NCI-H2107 treated with DMSO at 0.1 percent for 48 hours (cell line): Measurements from ENCODE around the gene NUB1.

Experiments
- DNase-seq: peaks from one replicate; lab custom pipeline; 2025; ENCODE audit not compliant: unreplicated experiment; lab: John Stamatoyannopoulos, UW

NUB1 gene

DNA sequence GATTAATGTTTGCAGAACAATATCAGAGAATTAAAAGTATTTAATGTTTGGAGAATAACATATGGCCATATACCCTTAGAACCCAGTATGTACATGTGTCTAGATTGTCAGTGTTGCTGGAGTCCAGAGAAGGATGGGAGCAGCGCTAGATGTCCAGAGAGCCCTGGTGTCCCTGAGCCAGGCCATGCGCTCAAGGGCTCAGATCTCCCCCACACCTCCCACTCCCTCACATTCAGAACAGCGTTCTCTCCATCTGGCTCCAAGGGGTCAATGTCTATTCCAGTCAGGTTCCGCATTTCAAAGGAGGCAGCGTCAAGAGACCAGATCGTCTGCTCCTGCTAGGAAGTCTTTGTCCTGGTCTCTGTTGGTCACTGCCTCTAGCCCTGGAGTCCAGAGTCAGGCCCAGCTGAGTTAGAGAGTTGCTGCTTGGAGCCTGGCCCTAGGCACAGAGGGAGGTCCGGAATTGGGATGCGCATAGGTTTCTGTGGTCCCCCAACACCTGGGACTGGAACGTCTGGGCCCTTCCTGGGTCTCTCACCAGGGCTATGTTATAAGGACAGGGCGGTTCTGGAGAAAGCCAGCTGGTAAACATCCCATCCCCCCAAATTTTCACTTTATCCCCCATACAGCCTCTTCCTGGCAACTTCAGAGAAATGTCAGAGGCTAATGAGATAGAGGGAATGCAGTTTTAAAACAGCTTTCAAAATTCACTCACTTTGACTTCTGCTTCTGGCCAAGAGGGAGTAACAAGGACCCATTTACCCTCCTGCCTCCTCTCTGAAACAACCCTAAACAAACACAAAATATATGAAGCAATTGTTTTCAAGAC, 74.7 kb downstream of the NUB1 start:
- no peak for DNase-seq

DNA sequence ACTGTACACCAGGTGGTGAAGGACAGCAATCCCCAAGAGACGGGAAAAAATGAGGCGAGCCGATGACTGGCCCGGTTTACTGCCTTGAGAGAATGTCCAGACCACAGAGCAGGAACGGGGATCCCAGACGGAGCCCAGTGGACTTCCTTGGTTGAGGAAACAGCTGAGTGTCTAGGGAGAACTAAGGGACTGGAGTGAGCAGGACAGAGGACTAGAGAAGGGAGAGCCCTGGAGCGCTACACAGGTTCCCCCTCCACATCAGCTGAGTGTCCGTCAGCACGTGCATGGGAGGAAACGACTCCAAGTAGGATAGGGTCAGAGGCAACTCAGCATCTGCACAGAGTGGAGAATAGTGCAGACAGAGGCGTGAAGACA, 75.3 kb downstream of the NUB1 start:
- DNase-seq: peak; percentile 62

DNA sequence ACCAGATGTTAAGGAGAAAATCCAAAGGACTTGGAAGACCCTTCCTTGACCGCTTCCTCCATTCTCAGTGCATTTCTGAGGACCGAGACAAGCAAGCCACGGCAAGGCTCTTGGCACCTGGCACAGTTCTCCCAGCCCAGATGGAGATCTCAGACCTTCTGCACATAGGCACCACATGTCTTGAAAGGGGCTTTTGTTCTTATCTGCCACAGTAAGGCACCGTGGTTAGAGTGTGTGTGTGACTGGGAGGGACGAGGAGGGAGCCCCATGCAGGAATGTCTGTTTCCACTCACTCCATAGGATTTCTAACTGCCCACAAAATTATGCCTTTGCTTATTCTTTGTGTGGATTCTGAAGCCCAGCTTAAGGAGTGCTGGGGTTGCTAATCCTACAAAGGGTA, 78.5 kb downstream of the NUB1 start:
- no peak for DNase-seq

GRCh38 chr7:151422212-151422611, 80.6 kb downstream of the NUB1 start:
- DNase-seq: no peak

GRCh38 chr7:151423226-151423625, 81.6 kb downstream of the NUB1 start:
- DNase-seq: no peak

DNA sequence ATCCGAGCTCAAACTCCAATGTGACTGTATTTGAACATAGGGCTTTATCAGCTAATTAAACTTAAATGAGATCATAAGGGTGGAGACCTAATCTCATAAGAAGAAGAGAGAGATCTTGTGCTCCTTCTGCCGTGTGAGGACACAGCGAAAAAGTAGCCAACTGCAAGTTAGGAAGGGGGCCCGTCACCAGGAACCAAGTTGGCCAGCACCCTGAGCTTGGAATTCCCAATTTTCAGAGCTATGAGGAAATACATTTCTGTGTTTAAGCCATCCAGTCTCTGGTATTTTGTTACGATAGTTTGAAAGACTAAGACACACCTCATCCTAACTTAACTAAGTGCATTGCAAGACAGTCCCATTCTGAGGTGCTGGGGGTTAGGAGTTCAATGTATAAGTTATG, 82.3 kb downstream of the NUB1 start:
- DNase-seq: no peak

DNA sequence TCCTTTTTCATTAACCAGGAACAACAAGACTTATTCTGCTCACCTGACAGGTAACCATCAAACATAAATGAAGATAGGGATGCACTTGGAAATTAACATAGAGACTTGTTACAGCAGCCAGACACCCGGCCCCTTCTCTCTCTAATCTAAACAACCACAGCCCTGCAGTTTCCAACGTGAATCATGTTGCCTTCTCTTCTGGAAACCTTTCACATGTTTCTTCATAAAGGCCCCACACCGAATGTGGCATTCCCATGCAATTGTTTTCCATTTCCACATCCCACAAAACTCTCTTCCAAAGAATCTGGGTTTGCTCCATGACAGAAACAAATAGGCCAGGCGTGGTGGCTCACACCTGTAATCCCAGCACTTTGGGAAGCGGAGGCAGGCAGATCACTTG, 83.2 kb downstream of the NUB1 start:
- DNase-seq: no peak

GRCh38 chr7:151425670-151426440, 84.2 kb downstream of the NUB1 start:
- no peak for DNase-seq

- DNase-seq: no peak
Observed at GRCh38 chr7:151426441-151426903, 84.9 kb downstream of the NUB1 start.

DNA sequence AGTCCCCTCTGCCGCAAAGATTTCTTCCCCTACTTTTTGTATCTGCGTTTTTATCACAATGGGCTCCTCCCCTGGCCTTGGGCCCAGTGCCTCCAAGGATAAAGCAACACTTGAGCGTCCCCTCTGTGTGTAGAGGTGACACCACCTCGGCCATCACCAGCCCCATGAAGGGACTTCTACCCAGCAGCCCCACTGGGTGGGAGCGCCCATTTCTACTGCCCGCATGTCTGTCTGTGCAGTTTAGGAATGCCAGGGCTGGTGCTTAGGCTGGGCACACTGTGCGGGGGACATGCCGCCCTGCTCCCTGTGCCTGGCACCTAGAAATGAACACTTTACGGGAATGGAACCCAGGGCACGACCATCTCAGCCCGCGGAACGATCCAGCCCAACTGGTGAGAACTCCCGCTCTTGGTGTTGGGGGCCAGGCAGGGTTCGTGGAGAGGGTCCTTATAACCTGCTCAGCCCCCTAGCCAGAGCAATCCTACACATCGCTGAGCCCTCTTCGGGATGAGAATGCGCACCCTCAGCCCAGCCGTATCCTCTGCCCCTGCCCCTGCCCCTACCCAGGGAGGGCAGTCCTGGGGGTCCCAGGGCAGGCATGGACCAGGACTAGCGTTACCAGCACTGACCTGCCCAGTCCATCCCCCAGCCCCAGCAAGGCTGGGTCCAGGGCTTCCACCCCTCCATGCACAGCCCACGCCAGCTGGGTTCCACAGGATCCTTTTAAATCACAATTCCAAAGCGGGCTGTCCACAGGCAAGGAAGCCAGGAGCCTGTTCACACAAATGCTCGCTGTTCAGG, 85.5 kb downstream of the NUB1 start:
- no peak for DNase-seq

GRCh38 chr7:151427705-151428377, 86.2 kb downstream of the NUB1 start:
- no peak for DNase-seq
